SH-SY5Y (cell line): ENCODE data around the gene CDH11.

Experiments used
- GATA2 ChIP-seq: IDR thresholded peaks from 2 replicates; pipeline ENCODE4 v1.6.1; 2011; ENCODE audit warnings: mild to moderate bottlenecking, low read depth, low read length
- GATA3 ChIP-seq: IDR thresholded peaks from 2 replicates; pipeline ENCODE4 v1.6.1; 2011; ENCODE audit warnings: low read depth, mild to moderate bottlenecking, low read length, moderate library complexity

CDH11 gene

DNA sequence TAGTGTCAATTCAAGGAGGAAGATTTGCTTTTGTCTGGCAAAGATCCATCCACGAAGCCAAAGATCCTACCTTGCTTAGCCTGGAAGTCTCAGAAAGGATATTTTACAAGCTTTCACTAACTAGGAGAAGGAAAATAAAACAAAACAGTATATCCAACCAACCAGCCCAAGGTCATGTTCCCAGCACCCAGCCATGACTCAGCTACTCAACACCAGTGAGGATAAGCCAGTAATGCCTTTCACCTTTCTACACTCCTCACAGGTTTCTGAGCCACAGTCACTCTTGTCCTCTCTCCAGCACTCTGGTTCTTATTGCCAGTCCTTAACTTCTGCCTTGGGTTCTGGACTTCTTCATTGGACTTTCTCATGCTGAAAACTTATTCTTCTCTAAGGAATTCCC, 116.2 kb downstream of the CDH11 start:
- TF ChIP-seq GATA2 (no peak), GATA3 (no peak)

DNA sequence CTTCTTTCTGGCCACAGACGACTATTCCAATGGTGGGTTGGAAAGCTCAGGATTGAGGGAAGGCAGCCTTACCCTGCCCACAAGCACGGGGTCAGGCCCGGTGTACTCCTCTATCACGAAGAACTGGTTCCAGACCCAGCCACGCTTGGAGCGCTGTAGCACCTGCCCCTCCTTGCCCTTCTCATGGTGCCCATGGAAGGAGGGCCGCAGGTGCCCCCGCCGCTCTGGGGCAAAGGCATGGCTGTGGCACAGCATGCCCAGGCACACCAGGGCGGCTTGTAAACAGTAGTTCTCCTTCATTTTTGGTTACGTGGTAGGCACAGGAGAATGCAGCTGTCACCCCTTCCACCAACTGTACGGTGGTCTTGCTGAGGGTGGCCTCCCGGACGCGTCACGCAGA, 117.3 kb downstream of the CDH11 start:
- no peak for TF ChIP-seq GATA3
- no peak for TF ChIP-seq GATA2

DNA sequence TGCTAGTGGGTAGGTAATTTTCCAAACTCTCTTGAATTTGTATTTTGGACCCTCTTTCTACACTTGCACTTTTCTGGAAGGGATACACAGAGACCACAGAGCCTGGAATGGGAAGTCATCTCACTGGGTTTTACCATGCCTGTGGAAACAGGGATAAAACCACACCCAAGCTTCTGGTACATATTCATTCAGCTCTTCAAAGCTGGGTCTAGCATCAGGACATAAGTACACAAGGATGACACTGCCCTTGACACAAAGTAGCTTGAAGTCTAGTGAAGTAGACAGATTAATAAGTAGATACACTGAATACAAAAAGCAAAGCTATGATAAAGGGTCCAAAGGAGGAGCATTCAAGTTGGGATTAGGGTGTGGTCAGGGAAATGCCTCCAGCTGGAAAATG, 118.2 kb downstream of the CDH11 start:
- TF ChIP-seq GATA3 (no peak), GATA2 (no peak)

DNA sequence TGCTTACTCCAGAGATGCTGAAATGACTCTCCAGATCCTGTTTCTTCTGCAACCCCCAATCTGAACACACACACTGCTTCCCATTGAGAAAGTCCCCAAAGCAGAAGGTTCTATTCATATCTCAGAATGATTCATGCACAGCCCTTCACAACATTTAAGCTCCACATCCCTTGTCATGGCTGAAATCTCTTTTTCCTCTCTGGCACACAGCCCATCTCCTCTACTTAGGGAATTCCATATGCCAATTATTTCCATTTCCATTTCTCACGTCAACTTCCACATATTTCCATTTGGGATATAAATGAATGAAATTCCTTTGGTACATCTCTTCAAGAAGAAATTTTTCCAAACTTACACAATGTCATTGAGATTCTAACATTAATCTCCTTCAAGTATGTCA, 119.6 kb downstream of the CDH11 start:
- TF ChIP-seq GATA3 = 0 out of 2 replicates have a peak, but pooled peaks have one; percentile 21
- no peak; the same call in 1 of the 2 replicates for TF ChIP-seq GATA2

DNA sequence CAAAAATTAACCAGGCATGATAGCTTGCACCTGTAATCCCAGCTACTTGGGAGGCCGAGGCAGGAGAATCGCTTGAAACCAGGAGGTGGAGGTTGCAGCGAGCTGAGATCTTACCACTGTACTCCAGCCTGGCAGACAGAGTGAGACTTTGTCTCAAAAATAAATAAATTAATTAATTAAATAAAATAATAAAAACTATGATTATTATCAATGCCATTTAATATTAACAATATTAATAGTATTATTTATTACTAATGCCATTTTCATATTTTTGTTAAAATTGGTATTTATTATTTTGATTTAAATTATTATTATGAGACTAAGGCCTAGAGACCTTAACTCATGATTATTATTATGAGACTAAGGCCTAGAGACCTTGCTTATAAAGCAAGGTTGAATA, 121.2 kb downstream of the CDH11 start:
- TF ChIP-seq GATA3 = no peak
- TF ChIP-seq GATA2 = no peak

DNA sequence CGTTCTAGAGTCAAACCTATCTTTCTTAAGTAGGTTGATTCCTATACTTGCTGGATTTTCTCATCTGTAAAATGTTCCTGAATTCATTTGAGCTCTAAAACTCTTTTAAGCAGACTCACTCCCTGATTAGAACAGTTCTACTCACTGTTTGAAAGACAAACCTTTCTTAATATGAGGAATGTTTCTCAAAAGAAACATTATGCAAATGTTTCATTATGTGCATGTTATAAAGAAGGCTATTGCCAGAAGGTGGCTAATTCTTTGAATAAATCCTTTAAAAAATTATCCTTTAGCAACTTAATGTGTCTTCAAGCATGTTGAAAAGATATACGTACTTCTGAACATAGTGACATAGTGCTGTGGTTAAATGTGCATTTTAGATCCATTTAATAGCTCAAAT, 124.1 kb downstream of the CDH11 start:
- TF ChIP-seq GATA3 (no peak), GATA2 (no peak)

DNA sequence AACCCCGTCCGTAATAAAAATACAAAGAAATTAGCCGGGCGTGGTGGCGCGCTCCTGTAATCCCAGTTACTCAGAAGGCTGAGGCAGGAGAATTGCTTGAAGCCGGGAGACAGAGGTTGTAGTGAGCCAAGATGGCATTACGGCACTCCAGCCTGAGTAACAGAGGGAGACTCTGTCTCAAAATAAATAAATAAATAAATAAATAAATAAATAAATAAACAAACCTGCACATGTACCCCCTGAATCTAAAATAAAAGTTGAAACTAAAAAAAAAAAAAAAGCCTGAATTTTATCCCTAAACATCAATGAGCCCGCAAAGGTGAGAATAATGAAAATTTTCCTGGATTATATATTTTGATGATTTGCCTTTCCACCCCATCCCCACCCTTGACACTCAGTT, 124.7 kb downstream of the CDH11 start:
- TF ChIP-seq GATA3 = no peak
- no peak for TF ChIP-seq GATA2

DNA sequence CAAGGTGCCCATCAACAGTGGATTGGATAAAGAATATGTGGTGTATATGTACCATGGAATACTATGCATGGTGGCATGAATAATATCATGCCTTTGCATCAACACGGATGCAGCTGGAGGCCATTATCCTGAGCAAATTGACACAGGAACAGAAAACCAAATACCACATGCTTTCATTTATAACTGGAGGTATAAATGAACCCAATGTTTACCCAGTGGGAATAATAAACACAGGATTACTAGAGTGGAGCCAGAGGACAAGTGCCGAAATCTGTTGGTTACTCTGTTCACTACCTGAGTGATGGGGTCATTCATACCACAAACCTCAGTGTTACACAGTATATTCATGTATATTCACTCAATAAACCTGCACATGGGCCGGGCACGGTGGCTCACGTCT, 125.2 kb downstream of the CDH11 start:
- no peak for TF ChIP-seq GATA2

DNA sequence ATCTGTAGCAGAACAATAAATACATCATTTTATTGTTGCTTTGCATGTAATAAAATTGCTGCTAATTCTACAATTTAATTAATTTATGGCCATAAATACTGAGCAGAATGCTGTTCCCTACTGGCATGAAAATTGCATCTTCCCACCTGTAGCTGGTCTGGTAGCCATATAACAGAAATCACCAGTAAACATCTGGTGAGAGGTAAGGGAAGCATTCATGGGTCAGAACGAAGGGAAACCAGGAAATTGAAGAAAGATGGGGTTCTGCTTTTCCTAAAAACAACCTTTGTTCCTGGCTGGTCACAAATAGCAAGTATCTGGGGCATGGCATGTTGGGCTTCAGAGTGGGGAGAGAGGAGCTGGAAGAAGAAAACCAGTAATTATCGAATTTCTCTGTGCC, 128.4 kb downstream of the CDH11 start:
- TF ChIP-seq GATA2 = no peak

DNA sequence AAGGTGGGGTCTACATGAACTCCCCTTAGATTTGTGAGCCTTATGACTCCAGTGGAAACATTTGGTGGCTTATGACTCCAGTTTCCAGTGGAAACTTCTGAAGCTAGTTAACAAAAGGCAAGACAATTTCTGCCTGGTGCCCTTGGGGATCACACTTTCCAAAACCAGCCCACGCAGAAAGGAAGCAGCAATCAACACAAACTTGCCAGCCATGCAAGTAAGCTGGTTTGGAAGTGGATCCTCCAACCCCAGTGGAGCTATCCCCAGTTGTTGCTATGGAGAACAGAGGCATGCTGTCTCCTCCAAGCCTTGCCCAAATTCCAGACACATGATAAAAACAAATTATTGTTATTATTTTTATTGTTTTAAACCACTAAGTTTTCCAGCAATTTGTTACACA, 130.9 kb downstream of the CDH11 start:
- TF ChIP-seq GATA3 (no peak), GATA2 (no peak)

DNA sequence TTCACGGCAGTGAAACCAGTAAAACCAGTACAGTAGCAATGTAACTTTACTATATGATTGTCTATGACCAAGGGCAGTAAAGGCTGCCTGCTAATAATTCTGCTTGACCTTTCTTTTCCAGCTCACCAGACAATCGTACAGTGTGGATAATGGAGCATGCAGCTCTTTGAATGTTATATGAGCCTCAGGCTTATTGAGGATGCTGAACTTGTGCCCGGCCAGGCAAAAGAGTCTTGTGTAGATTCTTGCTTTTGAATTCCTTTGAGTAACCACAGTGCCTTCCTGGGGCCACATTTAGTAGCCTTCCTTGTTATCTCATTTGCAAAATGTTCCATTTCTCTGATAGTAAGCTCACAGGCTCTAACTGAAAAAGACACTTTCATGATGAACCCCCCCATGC, 131.8 kb downstream of the CDH11 start:
- TF ChIP-seq GATA2 = no peak
- TF ChIP-seq GATA3 = no peak

DNA sequence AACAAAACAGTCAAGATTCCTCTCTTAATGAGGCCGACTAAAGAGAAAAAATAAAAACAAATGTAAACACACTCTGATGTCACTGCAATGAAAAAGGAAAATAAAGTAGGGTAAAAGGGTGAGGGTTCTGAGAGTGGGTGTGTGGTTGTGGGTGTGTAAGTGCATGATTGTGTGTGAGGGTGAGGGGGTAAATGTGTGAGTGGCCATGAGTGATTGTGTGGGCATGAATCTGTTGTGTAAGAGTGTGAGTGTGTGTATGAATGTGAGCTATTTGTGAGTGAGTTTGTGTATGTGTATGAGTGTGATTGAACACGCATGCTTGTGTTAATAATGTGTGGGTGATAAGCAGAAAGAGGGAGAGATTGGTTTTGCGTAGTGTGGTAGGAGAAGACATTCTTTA, 132.8 kb downstream of the CDH11 start:
- no peak for TF ChIP-seq GATA2

DNA sequence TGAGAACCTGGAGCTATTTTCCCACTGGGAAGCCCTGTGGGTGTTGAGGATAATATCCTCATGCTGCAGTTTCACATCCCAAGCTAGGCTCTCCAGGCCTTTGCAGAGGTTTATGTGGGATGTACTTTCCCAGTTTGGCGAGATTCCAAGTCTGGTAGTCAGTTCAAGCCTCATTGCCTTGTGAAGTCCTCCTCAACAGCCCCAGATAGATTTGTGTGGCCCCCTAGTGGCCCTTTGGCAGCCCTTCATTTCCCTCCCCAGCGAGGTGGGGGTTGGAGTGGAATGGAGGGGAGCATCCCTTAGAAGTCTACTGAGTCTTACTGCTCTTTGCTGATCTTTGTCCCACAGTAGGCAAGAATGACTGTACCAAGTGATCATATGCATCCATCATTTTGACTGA, 137.9 kb downstream of the CDH11 start:
- TF ChIP-seq GATA3 (no peak), GATA2 (no peak)

DNA sequence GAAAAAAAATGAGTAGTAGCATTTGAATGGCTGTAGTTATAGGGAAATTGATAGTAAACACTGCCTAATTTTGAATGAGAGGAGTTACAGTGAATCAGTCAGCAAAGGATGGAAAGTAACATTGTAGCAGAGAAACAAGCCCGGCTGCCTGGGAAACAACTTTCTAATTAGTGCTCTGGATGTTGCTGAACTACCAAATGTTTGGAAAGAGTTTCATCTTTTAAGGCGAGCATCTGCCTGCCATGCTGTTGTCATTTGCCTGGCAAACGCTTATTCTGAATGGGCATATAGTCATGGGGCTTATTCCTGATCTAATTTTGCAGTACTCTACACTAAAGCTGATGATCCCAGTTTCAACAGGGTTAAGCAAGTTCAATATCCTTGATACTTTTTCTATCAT, 138.6 kb downstream of the CDH11 start:
- TF ChIP-seq GATA3 = no peak
- no peak for TF ChIP-seq GATA2

DNA sequence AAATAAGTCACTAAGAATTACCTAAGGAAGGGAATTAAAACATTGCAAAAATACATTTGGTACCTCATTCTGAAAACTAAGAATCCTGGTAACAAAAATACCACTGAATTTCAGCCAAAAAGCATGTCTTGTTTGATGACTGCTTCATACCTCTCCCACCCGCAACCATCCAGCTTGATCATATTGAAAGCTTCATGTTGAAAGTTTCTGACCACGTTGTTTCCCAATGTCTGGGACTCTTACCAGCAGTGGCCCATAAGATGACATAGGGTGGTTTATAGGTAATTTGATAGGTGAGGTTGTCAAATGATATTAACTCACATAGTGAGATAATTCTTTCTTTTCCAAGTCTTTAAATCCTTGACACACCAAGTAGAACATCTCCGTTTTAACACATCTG, 139.3 kb downstream of the CDH11 start:
- TF ChIP-seq GATA2 (no peak), GATA3 (no peak)

DNA sequence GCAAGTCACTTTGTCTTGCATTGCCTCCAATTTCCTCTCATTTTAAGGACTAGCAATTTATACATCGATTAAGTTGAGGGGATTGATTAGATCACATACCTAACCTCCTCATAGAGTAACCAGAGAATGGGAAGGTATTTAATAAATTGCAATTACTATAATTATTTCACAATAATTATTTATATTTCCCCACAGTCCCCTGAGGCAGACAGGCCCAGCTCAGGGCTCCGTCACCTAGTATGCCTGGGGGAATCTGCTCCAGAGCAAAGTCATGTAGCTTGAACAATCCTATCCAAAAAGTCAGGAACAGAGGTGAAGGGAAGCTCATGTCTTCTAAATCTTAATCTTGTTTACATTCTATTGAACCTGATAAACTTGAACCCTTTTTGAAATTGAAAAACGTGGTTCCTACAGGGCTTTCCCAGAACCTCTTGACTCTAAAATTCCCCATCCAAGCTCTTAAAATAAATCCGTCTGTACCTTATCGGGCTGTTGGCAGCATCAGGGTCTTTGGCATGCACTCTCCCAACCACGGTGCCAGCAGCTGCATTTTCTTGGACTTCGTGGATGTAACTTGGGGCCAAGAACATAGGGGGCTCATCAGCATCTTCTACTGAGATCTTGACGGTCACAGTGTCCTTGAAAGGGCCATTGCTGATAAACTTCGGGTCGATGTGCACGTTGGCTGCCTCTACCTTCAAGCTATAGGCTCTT, 140.1 kb downstream of the CDH11 start:
- TF ChIP-seq GATA2 (no peak), GATA3 (no peak)
